DMS53 treated with DMSO at 0.1 percent for 48 hours (cell line): ENCODE results near the gene PLCB3.
A peak's percentile ranks its signal among the peaks of the same experiment; 100 is the strongest.

Source experiments
- DNase-seq: peaks from one replicate; lab custom pipeline; 2025; ENCODE audit not compliant: unreplicated experiment; lab: John Stamatoyannopoulos, UW

Gene PLCB3

DNA sequence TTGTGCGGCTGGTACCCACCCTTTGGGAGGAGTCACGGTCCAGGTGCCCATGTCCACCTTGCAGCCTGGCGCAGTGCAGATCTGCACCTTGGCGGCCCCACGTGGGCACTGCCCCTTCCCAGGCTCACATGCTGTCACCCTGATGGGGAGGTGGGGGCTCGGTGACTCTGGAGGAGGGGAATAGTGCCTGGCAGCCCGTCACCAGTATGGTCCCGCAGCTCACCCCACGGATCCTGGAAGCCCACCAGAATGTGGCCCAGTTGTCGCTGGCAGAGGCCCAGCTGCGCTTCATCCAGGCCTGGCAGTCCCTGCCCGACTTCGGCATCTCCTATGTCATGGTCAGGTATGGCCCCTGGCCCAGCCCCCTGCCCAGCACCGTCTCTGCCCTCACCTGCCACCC, 30.5 kb upstream of the PLCB3 start:
- no peak for DNase-seq

DNA sequence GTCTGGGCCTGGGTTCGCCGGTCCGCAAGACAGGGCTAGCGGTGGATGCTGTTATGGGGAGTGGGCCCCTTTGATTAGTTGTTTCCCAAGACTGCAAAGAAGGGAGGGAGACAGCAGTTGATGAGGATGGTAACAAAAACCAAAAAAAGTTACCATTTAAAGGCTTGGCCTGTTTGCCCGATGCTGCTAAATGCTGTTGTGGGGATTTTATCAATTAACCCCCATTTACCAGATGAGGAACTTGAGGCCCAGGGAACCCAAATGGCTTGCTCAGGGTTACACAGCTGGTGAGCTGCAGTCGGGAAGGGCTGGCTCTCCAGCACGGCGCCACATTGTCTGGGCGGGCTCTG, 28.7 kb upstream of the PLCB3 start:
- no peak for DNase-seq

DNA sequence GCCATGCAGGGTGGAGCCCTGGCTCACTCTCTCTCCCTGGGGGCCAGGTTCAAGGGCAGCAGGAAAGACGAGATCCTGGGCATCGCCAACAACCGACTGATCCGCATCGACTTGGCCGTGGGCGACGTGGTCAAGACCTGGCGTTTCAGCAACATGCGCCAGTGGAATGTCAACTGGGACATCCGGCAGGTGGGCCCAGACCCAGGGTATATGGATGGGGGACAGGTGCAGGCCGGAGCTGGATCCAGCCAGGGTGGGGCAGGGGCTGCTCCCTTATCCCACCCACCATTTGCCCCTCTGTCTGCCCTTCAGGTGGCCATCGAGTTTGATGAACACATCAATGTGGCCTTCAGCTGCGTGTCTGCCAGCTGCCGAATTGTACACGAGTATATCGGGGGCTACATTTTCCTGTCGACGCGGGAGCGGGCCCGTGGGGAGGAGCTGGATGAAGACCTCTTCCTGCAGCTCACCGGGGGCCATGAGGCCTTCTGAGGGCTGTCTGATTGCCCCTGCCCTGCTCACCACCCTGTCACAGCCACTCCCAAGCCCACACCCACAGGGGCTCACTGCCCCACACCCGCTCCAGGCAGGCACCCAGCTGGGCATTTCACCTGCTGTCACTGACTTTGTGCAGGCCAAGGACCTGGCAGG, 28.2 kb upstream of the PLCB3 start:
- DNase-seq: no peak

GRCh38 chr11:64224151-64224890, 27.0 kb upstream of the PLCB3 start:
- DNase-seq: no peak

GRCh38 chr11:64224891-64225607, 26.3 kb upstream of the PLCB3 start:
- no peak for DNase-seq

DNA sequence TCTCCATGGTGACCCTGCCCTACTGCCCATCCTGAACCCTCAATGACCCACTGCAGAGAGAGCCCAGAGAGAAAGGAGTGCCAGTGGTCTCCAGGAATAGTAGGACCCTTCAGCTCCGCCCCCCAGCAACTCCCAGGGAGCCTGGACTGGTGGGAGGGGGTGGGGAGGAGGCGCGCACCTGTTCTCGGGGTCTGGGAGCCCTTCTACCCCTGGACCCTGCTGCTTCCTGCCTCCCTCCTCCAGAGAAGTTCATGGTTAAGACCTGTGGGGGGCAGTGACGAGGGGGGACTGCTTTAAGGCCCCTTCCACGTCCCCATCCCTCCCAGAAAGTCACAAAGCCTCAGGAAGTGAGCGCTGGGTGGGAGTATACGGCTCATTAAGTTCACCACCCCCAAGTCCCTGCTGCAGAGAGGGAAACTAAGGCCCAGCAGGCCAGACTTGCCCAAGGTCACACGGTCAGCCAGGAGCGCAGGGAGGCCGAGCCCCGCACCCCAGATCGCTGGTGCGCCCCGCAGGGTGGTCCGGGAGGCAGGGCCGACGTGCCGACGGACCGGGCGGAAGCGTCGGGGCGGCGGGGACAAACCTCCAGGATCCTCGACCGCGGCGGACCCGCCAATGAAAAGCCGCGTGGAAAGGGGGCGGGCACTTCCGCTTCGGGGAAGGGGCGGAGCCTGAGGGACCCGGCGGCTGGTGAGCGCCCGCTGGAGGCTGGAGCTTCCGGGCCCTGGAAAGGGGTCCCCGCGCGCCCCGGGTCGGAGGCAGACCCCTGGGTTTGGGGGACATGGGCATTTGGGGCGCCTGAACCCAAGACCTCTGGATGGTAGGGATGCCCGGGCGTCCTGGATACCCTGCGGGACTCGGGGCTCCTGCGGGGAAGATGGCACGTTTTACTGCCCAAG, 25.5 kb upstream of the PLCB3 start, which contains the start of the genes NUDT22 and TRPT1:
Gene NUDT22 (plus strand): TSS at position 667 of the 899 bp plus-strand sequence. CDS start 379 bp downstream, outside the sequence.
Gene TRPT1 (minus strand): TSS at position 579 of the 899 bp plus-strand sequence. CDS start 326 bp downstream, at position 253.
- DNase-seq: peak; percentile 79

DNA sequence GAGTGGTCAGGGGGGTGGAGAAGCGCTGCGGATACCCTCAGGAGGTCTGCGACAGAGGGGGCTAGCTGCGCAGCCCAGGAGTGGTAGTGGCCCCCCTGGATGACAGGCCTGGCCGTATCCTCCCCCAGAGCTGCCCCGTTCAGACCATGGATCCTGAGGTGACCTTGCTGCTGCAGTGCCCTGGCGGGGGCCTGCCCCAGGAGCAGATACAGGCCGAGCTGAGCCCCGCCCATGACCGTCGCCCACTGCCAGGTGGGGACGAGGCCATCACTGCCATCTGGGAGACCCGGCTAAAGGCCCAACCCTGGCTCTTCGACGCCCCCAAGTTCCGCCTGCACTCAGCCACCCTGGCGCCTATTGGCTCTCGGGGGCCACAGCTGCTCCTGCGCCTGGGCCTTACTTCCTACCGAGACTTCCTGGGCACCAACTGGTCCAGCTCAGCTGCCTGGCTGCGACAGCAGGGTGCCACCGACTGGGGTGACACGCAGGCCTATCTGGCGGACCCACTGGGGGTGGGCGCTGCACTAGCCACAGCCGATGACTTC, 24.8 kb upstream of the PLCB3 start:
- peak; percentile 41 for DNase-seq

DNA sequence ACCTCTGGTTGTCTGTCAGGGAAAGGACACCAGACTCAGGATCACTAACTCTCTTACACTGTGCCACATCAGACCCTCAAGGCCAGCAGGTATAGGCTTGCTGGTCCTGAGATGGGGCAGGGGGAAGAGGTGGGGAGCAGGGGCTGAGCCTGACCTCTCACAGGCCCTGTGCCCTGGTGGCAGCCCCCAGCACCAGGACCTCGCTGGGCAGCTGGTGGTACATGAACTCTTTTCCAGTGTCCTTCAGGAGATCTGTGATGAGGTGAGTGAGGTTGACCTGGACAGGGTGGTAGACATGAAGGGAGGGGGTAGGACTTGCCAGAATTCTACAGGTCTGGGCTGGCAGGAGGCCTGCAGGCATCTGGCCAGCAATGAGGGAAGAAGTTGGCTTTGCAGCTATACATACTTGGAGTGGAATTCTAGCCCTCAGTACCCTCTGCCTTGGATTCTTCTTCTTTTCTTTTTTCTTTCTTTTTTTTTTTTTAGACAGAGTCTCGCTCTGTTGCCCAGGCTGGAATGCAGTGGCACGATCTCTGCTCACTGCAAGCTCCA, 23.8 kb upstream of the PLCB3 start:
- DNase-seq: no peak

DNA sequence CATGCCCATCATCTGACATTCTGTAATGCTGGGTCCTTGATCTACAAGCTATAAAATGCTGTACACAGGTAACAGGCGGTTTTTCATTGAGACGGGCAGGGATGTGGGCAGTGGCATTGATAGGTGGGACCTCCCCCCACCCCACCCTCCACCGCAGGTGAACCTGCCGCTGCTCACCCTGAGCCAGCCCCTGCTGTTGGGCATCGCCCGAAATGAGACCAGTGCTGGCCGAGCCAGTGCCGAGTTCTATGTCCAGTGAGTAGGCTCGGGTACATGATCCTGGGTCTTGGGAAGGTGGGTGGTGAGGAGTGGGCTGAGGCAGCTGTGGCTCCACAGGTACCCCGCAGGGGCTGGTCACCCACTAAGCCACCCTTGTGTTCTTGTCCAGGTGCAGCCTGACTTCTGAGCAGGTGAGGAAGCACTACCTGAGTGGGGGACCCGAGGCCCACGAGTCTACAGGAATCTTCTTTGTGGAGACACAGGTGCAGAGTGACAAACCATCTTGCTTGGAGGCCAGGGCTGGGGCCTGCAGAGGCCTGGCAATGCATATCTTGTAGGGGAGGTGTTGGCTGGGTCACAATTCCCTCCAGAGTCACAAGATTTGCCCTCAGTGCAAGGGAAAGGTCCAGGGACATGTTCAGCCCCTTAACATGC, 22.1 kb upstream of the PLCB3 start:
- no peak for DNase-seq

GRCh38 chr11:64229744-64230170, 21.6 kb upstream of the PLCB3 start:
- DNase-seq: no peak

GRCh38 chr11:64230171-64230984, 21.0 kb upstream of the PLCB3 start, which contains the start of gene DNAJC4:
TSS of gene DNAJC4 (plus strand) at chr11:64230548. CDS start at chr11:64230855, 307 bp downstream.
- peak; percentile 92 for DNase-seq

- no peak for DNase-seq
Observed at GRCh38 chr11:64230985-64231365, 20.4 kb upstream of the PLCB3 start.

DNA sequence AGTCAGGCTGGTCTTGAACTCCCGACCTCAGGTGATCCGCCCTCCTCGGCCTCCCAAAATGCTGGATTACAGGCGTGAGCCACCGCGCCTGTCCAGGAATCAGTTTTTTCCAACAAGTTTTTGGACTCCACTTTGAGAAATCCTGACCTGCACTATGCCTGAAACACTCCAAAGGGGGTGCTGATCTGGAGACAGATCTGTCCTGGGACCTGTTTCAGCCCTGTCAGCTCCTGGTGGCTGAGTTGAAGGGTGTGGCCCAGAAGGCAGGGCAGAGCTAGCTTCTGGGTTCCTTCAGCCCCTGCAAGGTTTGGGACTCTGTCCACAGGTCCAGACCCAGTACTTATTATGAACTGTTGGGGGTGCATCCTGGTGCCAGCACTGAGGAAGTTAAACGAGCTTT, 19.8 kb upstream of the PLCB3 start:
- no peak for DNase-seq

DNA sequence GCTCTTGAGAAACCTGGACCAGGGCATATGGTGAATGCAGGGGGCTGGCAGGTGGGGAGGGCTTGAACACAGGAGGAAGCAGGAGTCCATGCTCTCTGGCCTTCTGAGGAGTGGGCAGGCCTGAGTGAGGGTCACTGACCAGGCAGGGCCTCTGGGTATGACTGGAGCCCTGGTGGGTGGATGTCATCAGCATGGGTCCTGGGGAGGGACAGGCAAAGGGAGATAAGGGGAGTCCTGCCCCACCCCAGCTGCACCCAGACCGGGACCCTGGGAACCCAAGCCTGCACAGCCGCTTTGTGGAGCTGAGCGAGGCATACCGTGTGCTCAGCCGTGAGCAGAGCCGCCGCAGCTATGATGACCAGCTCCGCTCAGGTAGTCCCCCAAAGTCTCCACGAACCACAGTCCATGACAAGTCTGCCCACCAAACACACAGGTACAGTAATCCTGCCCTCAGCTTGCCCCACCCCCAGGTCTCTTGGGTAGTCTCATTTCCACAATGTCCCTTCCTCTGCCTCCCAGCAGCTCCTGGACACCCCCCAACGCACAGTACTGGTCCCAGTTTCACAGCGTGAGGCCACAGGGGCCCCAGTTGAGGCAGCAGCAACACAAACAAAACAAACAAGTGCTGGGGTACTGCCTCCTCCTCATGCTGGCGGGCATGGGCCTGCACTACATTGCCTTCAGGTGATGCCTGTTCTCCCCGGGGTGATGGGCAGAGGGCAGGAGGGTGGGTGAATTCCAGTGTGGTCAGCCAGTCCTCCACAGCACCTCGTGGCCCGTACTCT, 19.0 kb upstream of the PLCB3 start:
- no peak for DNase-seq

GRCh38 chr11:64232967-64233315, 18.4 kb upstream of the PLCB3 start:
- DNase-seq: no peak

DNA sequence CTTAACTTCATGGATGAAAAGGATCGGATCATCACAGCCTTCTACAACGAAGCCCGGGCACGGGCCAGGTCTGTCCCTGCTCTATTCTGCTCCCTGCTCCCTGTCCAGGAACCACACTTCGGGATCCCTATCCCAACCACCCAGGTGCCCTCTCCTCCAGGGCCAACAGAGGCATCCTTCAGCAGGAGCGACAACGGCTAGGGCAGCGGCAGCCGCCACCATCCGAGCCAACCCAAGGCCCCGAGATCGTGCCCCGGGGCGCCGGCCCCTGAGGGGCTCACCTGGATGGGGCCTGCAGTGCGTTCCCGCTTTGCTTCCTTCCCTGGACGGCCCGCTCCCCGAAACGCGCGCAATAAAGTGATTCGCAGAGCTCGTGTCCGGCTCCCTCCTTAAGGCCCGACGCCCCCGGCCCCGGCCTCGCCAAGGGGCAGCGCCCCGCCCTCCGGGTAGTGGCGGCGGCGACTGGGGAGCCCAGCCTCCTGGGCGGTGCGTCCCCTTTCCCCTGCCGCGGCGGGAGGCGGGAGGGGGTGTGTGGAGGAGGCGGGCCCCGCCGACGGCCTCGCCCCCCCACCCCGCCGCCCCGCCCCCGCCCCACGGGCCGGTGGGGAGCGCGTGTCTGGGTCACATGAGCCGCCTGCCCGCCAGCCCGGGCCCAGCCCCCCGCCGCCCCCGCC, 17.3 kb upstream of the PLCB3 start, which contains the start of gene VEGFB:
Gene VEGFB (plus strand): TSS at position 672 of the 674 bp plus-strand sequence. CDS start 250 bp downstream, outside the sequence.
- DNase-seq: peak; percentile 27

GRCh38 chr11:64234647-64235379, 16.5 kb upstream of the PLCB3 start:
- peak; percentile 50 for DNase-seq
